ENCODE results near the gene AP3B1. TPM values are rescaled to one million over a fixed set of nuclear protein-coding genes. Genes with fewer than 3 reads are reported as not detected.
A peak's percentile ranks its signal among the peaks of the same experiment; 100 is the strongest.

Gene AP3B1
- total RNA-seq, 1 donor = 77.4 TPM

DNA sequence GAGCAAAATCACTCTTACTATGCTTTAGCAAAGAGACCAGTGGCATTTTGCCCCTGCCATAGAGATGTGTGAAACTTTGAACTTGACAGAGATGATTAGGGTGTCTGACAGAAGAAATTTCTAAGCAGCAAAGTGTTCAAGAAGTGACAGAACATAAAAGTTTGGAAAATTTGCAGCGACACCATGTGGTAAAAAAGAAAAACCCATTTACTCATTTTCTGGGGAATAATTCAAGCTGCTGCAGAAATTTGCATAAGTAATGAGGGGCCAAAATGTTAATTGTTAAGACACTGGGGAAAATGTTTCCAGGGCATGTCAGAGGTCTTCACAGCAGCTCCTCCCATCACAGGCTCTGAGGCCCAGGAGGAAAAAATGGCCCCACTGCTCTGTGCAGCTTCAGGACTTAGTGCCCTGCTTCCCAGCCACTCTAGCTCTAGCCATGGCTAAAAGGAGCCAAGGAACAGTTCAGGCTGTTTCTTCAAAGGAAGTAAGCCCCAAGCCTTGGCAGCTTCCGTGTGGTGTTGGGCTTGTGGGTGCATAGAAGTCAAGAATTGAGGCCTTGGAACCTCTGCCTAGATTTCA is 6.1 kb upstream of the AP3B1 start:
- Histone ChIP-seq H3K79me2 (ENCODE audit: insufficient read depth, low read length) (no peaks in the 10 kb centered on the region), H3K4me1 (ENCODE audit: insufficient read depth, low read length) (peaks cover 3% of the 10 kb centered on the region)

DNA sequence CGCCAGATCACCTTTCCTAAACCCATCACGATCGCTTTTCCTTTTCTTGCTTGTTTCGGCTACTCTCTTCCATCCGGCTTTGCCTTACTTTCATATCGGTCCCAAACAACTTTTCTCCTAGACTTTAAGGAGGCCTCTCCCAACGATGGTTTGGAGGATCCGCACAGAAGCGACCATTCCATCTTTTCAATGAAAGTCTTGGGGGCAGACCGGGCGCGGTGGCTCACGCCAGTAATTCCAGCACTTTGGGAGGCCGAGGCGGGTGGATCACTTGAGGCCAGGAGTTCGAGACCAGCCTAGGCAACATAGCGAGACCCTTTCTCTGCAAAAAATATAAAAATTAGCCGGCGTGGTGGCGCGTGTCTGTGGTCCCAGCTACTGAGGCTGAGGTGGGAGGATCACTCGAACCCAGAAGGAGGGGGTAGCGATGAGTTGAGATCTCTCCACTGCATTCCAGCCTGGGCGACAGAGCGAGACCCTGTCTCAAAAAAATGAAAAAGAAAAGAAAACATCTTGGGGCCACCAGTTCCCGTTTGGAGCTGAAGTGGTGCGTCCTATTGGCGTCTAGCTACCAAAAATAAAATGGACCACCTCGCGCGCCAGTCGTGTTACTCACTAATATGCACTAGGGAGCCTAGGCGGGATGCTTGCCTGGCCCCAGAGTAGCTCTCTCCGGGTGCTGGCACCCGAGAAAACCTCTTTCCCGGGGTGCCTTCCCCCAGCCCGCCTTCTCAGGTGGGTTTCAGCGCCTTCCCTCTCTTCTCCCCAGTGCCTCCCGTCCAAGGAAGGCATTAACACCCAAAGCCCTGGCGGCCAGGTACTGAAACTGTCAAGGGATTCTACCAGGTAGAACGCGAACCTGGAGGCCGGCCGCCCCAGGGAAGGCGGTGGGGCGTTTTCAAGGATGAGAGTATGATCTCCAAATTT is 800 bp upstream of the AP3B1 start:
- Histone ChIP-seq H3K4me2 (ENCODE audit: insufficient read depth, low read length) (peak overlapping the region; percentile 94), H3K4me1 (ENCODE audit: insufficient read depth, low read length) (peaks cover 12% of the 10 kb centered on the region), H4K20me1 (ENCODE audit: insufficient read depth, low read length) (no peaks in the 10 kb centered on the region), H3K79me2 (ENCODE audit: insufficient read depth, low read length) (peaks cover 40% of the 10 kb centered on the region), H3K9me3 (ENCODE audit: low read depth, low read length) (no peaks in the 10 kb centered on the region), H3K4me3 (ENCODE audit: insufficient read depth, low read length) (peak overlapping the region; percentile 79), H3K27ac (ENCODE audit: low read depth, low read length) (peak overlapping the region; percentile 68), H2AFZ (ENCODE audit: low read length) (peak overlapping the region; percentile 98), H3K27me3 (ENCODE audit: insufficient read depth, low read length) (no peaks in the 10 kb centered on the region), H3K36me3 (ENCODE audit: insufficient read depth, low read length) (no peaks in the 10 kb centered on the region)
- peak; percentile 55 for DNase-seq (ENCODE audit: insufficient read length, low spot score, missing footprints)
- TF ChIP-seq, protein P1, sequence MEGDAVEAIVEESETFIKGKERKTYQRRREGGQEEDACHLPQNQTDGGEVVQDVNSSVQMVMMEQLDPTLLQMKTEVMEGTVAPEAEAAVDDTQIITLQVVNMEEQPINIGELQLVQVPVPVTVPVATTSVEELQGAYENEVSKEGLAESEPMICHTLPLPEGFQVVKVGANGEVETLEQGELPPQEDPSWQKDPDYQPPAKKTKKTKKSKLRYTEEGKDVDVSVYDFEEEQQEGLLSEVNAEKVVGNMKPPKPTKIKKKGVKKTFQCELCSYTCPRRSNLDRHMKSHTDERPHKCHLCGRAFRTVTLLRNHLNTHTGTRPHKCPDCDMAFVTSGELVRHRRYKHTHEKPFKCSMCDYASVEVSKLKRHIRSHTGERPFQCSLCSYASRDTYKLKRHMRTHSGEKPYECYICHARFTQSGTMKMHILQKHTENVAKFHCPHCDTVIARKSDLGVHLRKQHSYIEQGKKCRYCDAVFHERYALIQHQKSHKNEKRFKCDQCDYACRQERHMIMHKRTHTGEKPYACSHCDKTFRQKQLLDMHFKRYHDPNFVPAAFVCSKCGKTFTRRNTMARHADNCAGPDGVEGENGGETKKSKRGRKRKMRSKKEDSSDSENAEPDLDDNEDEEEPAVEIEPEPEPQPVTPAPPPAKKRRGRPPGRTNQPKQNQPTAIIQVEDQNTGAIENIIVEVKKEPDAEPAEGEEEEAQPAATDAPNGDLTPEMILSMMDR (IDR thresholded peaks at IDR 0.05; ENCODE audit: extremely low read depth, low read depth, low read length) = no peak

More for the DNA sequence above, 6.1 kb upstream of the AP3B1 start:
- Histone ChIP-seq H3K27ac (ENCODE audit: low read depth, low read length) (no peak overlapping the region), H2AFZ (ENCODE audit: low read length) (no peak overlapping the region), H3K36me3 (ENCODE audit: insufficient read depth, low read length) (no peaks in the 10 kb centered on the region), H3K9me3 (ENCODE audit: low read depth, low read length) (no peaks in the 10 kb centered on the region), H3K4me3 (ENCODE audit: insufficient read depth, low read length) (no peak overlapping the region), H4K20me1 (ENCODE audit: insufficient read depth, low read length) (no peaks in the 10 kb centered on the region), H3K27me3 (ENCODE audit: insufficient read depth, low read length) (peaks cover 3% of the 10 kb centered on the region), H3K4me2 (ENCODE audit: insufficient read depth, low read length) (no peak overlapping the region)
- DNase-seq (ENCODE audit: insufficient read length, low spot score, missing footprints) = no peak
- TF ChIP-seq, protein P1 (IDR thresholded peaks at IDR 0.05; ENCODE audit: extremely low read depth, low read depth, low read length) = peak; percentile 46

DNA sequence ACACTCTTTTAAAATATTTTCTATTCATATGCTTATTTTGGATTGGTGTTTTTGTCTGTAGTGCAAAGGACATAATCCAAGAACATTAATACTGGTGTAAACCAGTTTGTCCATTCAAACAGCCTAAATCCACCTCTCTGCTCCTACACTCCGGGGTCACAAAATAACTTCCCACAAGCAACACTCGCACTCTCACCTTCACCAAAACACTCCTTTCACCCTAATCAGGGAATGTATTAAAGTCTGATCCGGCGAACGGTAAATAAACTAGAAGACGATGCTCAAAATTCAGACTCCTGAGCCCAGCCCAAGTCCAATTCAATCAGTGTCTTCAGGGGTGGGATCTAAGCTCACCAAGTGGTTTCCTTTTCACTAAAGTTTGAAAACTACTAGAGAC is 649 bp downstream of the AP3B1 start:
- DNase-seq (ENCODE audit: insufficient read length, low spot score, missing footprints) = no peak
- Histone ChIP-seq H3K4me1 (ENCODE audit: insufficient read depth, low read length) (peaks cover 19% of the 10 kb centered on the region), H3K4me3 (ENCODE audit: insufficient read depth, low read length) (peak overlapping the region; percentile 79), H3K9me3 (ENCODE audit: low read depth, low read length) (no peaks in the 10 kb centered on the region), H3K27me3 (ENCODE audit: insufficient read depth, low read length) (no peaks in the 10 kb centered on the region), H3K79me2 (ENCODE audit: insufficient read depth, low read length) (peaks cover 54% of the 10 kb centered on the region), H3K27ac (ENCODE audit: low read depth, low read length) (peak overlapping the region; percentile 84), H4K20me1 (ENCODE audit: insufficient read depth, low read length) (no peaks in the 10 kb centered on the region), H3K4me2 (ENCODE audit: insufficient read depth, low read length) (peak overlapping the region; percentile 91), H3K36me3 (ENCODE audit: insufficient read depth, low read length) (no peaks in the 10 kb centered on the region), H2AFZ (ENCODE audit: low read length) (peak overlapping the region; percentile 87)
- TF ChIP-seq, protein P1 (IDR thresholded peaks at IDR 0.05; ENCODE audit: extremely low read depth, low read depth, low read length) = no peak

DNA sequence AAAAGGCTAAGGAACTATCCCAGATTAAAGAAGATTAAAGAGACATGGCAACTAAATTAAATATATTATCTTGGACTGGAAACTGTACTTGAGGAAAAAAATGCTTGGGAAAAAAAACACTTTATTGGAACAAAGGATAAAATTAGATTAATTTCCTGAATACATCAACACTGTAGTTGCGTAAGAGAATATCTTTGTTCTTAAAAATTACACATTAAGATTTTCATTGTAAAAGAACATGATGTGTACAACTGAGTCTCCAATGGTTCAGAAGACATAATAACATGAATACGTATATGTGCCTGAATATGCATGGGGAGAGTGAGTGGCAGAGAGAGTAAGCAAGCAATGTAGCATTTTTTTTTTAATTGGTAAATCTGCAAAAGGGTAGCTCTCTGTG is 2.8 kb downstream of the AP3B1 start:
- Histone ChIP-seq H3K4me3 (ENCODE audit: insufficient read depth, low read length) (no peak overlapping the region), H3K4me1 (ENCODE audit: insufficient read depth, low read length) (peaks cover 37% of the 10 kb centered on the region), H3K27ac (ENCODE audit: low read depth, low read length) (no peak overlapping the region), H3K4me2 (ENCODE audit: insufficient read depth, low read length) (no peak overlapping the region), H3K79me2 (ENCODE audit: insufficient read depth, low read length) (peaks cover 70% of the 10 kb centered on the region), H3K36me3 (ENCODE audit: insufficient read depth, low read length) (no peaks in the 10 kb centered on the region), H4K20me1 (ENCODE audit: insufficient read depth, low read length) (no peaks in the 10 kb centered on the region), H3K27me3 (ENCODE audit: insufficient read depth, low read length) (no peaks in the 10 kb centered on the region), H3K9me3 (ENCODE audit: low read depth, low read length) (no peaks in the 10 kb centered on the region), H2AFZ (ENCODE audit: low read length) (no peak overlapping the region)
- TF ChIP-seq, protein P1 (IDR thresholded peaks at IDR 0.05; ENCODE audit: extremely low read depth, low read depth, low read length) = no peak
- no peak for DNase-seq (ENCODE audit: insufficient read length, low spot score, missing footprints)

Data from osteoblast (primary cell).